ENCODE data around the gene TANK.

DNA sequence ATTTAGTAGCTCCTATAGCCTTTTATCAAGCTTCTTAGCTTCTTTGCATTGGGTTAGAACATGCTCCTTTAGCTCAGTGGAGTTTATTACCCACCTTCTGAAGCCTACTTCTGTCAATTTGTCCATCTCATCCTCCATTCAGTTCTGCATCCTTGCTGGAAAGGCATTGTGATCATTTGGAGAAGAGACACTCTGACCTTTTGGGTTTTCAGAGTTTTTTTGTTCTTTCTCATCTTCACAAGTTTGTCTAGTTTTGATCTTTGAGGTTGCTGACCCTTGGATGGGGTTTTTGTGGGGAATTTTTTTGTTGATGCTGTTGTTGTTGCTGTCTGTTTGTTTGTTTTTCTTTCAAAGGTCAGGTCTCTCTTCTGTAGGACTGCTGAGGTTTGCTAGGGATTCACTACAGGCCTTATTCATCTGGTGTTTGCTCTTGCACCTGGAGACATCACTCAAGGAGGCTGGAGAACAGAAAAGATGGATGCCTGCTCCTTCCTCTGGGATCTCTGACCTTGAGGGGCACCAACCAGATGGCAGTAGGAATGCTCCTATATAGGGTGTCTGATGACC, 13.9 kb upstream of the TANK start:
- TF ChIP-seq EZH2 (IDR thresholded peaks at IDR 0.05; ENCODE audit: borderline replicate concordance, low read depth, low read length, severe bottlenecking) (no peak), POLR2A (IDR thresholded peaks at IDR 0.05; ENCODE audit: low read depth, low read length) (no peak), POLR2AphosphoS5 (IDR thresholded peaks at IDR 0.05; ENCODE audit: insufficient read depth, low read depth, low read length) (no peak)
- TF ChIP-seq, protein P1, sequence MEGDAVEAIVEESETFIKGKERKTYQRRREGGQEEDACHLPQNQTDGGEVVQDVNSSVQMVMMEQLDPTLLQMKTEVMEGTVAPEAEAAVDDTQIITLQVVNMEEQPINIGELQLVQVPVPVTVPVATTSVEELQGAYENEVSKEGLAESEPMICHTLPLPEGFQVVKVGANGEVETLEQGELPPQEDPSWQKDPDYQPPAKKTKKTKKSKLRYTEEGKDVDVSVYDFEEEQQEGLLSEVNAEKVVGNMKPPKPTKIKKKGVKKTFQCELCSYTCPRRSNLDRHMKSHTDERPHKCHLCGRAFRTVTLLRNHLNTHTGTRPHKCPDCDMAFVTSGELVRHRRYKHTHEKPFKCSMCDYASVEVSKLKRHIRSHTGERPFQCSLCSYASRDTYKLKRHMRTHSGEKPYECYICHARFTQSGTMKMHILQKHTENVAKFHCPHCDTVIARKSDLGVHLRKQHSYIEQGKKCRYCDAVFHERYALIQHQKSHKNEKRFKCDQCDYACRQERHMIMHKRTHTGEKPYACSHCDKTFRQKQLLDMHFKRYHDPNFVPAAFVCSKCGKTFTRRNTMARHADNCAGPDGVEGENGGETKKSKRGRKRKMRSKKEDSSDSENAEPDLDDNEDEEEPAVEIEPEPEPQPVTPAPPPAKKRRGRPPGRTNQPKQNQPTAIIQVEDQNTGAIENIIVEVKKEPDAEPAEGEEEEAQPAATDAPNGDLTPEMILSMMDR (IDR thresholded peaks at IDR 0.05; ENCODE audit: extremely low read depth in 1 of 2, insufficient read depth in 1 of 2, low read depth in 1 of 2, low read length in 2 of 2), result no peak
